Esophagus (tissue), 2 donors: ENCODE results near the gene PLEK. TPM values are rescaled to one million over a fixed set of nuclear protein-coding genes. Genes with fewer than 3 reads are reported as not detected.

Experiments used
- H3K27ac ChIP-seq, 2 donors: one replicate each; pipeline ENCODE4 v1.5.1; 2013; ENCODE audit warnings: low read depth in 2 of 2, mild to moderate bottlenecking in 2 of 2, inconsistent platforms in 1 of 2, low read length in 1 of 2, moderate library complexity in 1 of 2
- H3K27me3 ChIP-seq, 2 donors: one replicate each; pipeline ENCODE4 v1.6.1; 2013; ENCODE audit warnings: low read length in 2 of 2, control low read depth in 1 of 2, mild to moderate bottlenecking in 1 of 2; ENCODE audit not compliant: insufficient read depth in 2 of 2, control insufficient read depth in 1 of 2
- H3K36me3 ChIP-seq, 2 donors: one replicate each; pipeline ENCODE4 v1.6.1; 2013; ENCODE audit warnings: low read length in 1 of 2; ENCODE audit not compliant: control insufficient read depth in 2 of 2, insufficient read depth in 2 of 2
- H3K4me1 ChIP-seq, 2 donors: one replicate each; pipeline ENCODE4 v1.6.1; 2013; ENCODE audit warnings: low read length in 1 of 2; ENCODE audit not compliant: control insufficient read depth in 2 of 2, insufficient read depth in 2 of 2
- H3K4me3 ChIP-seq, 2 donors: one replicate each; pipeline ENCODE4 v1.5.1; 2013; ENCODE audit warnings: low read length in 2 of 2, mild to moderate bottlenecking in 2 of 2, low read depth in 1 of 2, moderate library complexity in 1 of 2
- H3K9me3 ChIP-seq, 2 donors: one replicate each; pipeline ENCODE4 v1.6.1; 2013; ENCODE audit warnings: mild to moderate bottlenecking in 2 of 2, low read depth in 1 of 2, low read length in 1 of 2, moderate library complexity in 1 of 2; ENCODE audit not compliant: control insufficient read depth in 2 of 2, insufficient read depth in 1 of 2
- WGBS, 2 donors: extraction: QIAGEN DNeasy Blood & Tissue Kit; methylation state at CpG; one replicate each; pipeline ENCODE4 v1.1.7; 2013; 5-methylcytosine and 5-hydroxymethylcytosine counted together
- polyA plus RNA-seq, 2 donors: library from polyadenylated mRNA; stranded (reverse); fragments of 200-250 nt; gene quantifications; one replicate each; pipeline ENCODE4 v1.2.3, GENCODE V29; 2013
- donor health status: healthy with polysubstance abuse.
- donor health status: Bipolar disorder and iron deficiency.

PLEK gene
- polyA plus RNA-seq, 2 donors = 1.2 to 1.4 TPM

DNA sequence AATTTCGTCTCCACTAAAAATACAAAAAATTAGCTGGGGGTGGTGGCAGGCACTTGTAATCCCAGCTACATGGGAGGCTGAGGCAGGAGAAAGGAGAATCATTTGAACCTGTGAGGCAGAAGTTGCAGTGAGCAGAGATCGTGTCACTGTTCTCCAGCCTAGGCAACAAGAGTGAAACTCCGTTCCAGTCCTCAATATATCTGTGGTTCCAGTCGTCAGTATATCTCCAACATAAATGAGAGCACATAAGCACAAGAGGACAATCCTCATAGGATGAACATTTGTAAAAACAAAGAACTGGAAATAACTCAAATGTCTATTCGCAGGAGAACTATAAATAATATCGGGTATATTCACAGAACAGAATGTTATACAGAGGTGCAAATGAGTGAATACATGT, 13.1 kb upstream of the PLEK start:
- Histone ChIP-seq H3K4me1 (no peaks in the 10 kb centered on the region), H3K36me3 (no peaks in the 10 kb centered on the region), H3K27ac (no peak overlapping the region), H3K4me3 (no peak overlapping the region), H3K27me3 (no peaks in the 10 kb centered on the region), H3K9me3 (no peaks in the 10 kb centered on the region)
- 77 to 85% methylated on average over 6 of the region's 6 CpGs for WGBS, 2 donors

DNA sequence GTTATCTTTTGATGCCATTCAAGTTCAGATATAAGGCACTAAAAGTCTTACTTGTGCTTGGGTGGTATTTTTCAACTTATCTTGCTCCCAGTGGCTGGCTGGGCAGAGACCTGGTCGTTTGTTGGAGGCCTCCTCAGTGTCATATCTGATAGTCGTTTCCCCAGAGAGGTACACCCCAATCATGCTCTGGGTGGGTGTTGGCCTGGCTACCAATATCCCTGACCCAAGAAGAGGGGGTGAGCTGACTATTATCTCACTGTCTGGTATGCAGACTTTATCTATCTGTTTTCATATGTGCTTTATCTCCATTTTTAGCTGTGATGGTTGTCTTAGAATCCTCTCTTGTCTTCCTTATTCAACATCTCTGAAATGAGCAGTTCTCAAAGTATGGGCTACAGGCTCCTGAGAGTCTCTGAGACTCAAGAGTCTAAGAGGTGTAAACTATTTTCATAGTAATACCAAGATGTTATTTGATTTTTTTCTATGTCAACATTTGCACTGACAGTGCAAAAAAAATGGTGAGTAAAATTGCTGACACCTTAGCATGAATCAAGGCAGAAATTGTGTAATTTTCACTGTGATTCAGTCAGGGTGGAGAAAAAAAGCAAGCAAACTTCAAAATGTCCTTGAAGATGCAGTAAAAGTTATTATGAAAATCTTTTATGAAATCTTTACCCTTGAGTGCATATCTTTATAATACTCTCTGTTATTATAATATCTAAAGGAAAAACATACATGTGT, 12.3 kb upstream of the PLEK start:
- Histone ChIP-seq H3K4me3 (no peak overlapping the region), H3K9me3 (no peaks in the 10 kb centered on the region), H3K36me3 (no peaks in the 10 kb centered on the region), H3K27ac (no peak overlapping the region), H3K27me3 (no peaks in the 10 kb centered on the region), H3K4me1 (no peaks in the 10 kb centered on the region)
- 49 to 52% methylated on average over 2 of the region's 2 CpGs for WGBS, 2 donors

DNA sequence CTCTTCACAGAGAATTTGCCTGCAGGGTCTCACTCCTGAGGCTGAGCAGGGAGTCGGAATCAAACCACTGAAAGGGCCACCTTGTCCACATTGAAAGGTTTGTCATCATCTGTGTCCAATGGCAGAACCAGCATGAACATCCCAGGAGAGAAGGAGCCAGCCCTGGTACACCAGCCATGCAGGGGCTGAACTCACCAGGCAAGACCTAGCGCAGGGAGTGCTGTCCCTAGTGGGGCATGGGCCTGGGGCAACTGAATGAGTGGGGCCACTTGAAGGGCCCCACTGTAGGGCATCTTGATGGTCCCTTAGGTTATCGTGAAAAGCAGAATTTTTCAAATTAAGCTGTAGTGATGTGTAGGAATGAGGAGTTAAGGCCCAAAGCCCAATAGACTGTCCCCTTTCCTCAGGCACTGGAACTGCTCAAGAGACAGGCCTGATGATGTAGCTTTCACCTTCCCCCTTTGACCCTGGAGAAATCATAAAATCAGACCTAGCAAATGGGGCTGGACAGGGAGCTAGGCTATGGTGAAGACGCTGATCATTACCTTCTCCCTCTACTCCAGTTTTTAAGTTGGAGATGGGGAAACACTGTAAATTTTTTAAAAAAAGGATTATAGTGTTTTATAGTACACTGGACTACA, 8.4 kb upstream of the PLEK start:
- H3K27ac ChIP-seq = no peak overlapping the region
- H3K9me3 ChIP-seq = no peaks in the 10 kb centered on the region
- WGBS, 2 donors = 92 to 94% methylated on average over 4 of the region's 4 CpGs
- H3K36me3 ChIP-seq = no peaks in the 10 kb centered on the region
- no peaks in the 10 kb centered on the region for H3K4me1 ChIP-seq
- no peaks in the 10 kb centered on the region for H3K27me3 ChIP-seq
- no peak overlapping the region for H3K4me3 ChIP-seq

DNA sequence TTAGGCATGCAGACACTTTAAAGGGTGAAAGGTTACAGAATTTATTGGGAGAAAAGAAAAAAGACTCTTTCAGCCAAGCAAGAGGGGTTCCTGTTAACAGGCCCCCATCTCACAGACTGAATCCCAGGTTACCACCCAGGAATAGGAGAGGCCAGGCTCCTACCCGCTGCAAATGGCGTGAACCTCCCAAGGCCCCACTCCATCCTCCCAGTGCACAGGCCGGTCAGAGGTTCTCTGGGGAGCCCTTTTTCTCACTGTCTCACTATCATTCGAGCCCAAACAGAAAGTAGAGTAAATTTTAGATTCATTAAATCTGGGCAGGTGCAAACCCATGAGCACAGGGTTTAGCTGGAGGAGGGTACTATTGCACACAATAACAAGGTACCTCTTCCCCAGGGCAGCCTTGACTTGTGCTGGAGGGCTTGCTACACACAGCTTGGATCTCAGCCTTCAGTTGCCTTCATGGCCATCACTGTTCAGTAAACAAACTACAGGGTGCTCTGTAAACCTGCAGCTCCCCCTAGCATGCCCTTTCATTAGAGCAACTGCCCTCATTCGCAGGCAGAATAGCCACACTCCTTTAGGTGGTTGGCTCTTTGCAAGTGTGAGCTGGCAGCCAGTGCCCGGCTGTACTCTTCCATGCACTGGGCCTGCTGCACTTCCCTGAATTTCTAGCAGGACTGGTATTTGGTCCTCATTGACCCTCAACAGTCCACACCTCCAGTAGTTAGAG, 7.3 kb upstream of the PLEK start:
- Histone ChIP-seq H3K27me3 (no peaks in the 10 kb centered on the region), H3K4me1 (no peaks in the 10 kb centered on the region), H3K4me3 (no peak overlapping the region), H3K9me3 (no peaks in the 10 kb centered on the region), H3K36me3 (no peaks in the 10 kb centered on the region), H3K27ac (no peak overlapping the region)
- 70 to 74% methylated on average over 6 of the region's 6 CpGs for WGBS, 2 donors

DNA sequence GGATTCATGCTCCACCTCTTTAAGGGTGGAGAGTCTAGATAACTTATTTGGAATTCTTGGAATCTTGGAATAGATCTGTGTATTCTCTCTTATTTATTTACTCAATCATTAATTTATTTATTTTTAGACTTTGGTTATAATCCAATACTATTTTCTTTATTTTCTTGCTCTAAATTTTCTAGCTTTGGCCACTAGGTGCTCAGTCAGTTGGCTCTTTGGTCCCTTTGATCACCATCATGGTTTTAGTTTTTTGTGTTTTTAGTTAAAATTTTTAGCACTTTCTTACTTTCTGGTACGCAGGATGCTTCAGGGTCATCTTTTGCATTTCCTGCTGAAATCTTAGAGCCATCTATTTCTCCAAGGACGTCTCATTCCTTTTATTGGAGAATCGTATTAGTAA, 5.2 kb upstream of the PLEK start:
- 88% methylated on average over 3 of the region's 3 CpGs for WGBS, 2 donors

DNA sequence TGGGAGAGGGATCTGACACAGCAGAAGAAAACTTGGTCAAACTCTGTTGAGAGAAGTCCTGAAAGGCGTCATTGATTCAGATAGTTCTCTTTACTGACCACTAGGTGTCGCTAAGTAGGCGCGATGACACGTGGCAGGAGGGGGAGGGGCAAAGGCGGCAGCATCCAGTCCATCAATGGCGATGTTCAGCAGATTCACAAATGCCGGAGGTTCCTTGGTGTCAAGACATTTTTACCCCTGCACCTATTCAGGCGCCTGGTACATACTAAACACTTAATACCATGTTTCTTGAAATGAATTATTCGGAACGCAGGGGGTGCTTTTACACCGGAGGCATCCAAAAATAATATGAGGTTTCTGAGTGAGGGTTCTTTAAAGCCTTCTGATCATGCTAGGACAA, 3.0 kb upstream of the PLEK start:
- WGBS, 2 donors = 28 to 29% methylated on average over 12 of the region's 12 CpGs
- H3K27me3 ChIP-seq = no peaks in the 10 kb centered on the region
- no peaks in the 10 kb centered on the region for H3K36me3 ChIP-seq
- no peaks in the 10 kb centered on the region for H3K9me3 ChIP-seq
- no peaks in the 10 kb centered on the region for H3K4me1 ChIP-seq
- no peak overlapping the region for H3K27ac ChIP-seq
- no peak overlapping the region for H3K4me3 ChIP-seq

More for the DNA sequence above, 5.2 kb upstream of the PLEK start:
- Histone ChIP-seq H3K36me3 (no peaks in the 10 kb centered on the region), H3K4me1 (no peaks in the 10 kb centered on the region), H3K4me3 (no peak overlapping the region), H3K27me3 (no peaks in the 10 kb centered on the region), H3K9me3 (no peaks in the 10 kb centered on the region), H3K27ac (no peak overlapping the region)

DNA sequence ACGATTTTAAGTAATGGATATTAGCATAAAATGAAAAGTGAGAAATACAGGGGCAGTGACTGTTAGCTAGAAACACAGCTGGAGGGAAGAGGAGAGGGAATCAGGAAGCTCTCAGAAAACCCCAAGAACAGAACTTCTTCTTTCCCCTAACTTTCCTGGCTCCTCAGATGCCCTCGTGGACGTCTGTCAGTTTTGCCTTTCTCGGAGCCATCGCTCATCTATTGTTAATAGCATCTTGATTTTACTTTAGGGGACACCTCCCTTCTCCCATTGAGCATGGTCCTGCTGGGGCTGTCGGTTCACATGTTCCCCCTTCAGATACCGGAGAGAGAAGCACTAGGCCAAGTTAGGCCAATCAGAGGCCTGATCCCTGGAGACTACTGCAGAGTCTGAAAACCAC, 2.3 kb upstream of the PLEK start:
- Histone ChIP-seq H3K4me1 (no peaks in the 10 kb centered on the region), H3K27me3 (no peaks in the 10 kb centered on the region), H3K9me3 (no peaks in the 10 kb centered on the region), H3K4me3 (no peak overlapping the region), H3K27ac (no peak overlapping the region), H3K36me3 (no peaks in the 10 kb centered on the region)
- 83 to 90% methylated on average over 7 of the region's 7 CpGs for WGBS, 2 donors

DNA sequence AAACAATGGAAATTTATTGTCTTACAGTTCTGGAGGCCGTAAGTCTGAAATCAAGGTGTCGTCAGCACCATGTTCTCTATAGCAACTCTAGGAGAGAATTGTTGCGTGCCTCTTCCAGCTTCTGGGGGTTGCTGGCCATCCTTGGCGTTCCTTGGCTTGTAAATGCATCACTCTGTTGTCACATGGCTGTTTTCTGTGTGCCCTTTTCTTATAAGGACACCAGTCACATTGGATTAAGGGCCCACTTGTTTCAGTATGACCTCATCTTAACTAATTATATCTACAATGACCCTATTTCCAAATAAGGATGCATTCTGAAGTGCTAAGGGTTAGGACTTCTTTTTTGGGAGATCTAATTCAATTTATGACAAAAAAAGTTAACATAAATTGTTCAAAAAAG, 1.4 kb upstream of the PLEK start:
- no peaks in the 10 kb centered on the region for H3K9me3 ChIP-seq
- no peak overlapping the region for H3K4me3 ChIP-seq
- no peaks in the 10 kb centered on the region for H3K27me3 ChIP-seq
- WGBS, 2 donors = 95% methylated on average over 4 of the region's 4 CpGs
- no peak overlapping the region for H3K27ac ChIP-seq
- no peaks in the 10 kb centered on the region for H3K36me3 ChIP-seq
- H3K4me1 ChIP-seq = no peaks in the 10 kb centered on the region

DNA sequence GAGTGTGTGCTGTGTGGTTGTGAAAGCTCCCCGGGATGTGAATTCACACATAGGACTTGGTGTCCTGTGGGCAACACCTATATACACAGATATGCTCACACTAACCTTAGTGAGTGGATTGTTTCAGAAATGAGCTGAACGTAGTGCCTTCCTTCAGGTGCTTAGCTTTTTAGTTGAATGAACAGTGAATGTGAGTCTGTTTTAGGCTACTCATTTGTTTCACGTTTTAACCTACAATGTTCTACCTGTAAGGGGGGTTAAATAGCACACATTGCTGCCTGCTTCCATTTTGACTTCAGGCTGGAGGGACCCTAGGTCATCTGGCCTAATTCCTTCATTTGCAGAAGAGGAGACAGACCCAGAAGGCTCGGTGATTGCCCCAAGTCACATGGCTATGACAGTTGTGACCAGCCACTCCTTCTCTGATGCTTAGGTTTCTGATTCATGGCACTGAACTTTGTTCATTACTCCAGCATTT, 1.0 kb downstream of the PLEK start:
- Histone ChIP-seq H3K36me3 (no peaks in the 10 kb centered on the region), H3K4me1 (no peaks in the 10 kb centered on the region), H3K4me3 (no peak overlapping the region), H3K27ac (no peak overlapping the region), H3K9me3 (no peaks in the 10 kb centered on the region), H3K27me3 (no peaks in the 10 kb centered on the region)
- WGBS, 2 donors = 77 to 81% methylated on average over 4 of the region's 4 CpGs
